ENCODE data around the gene ABHD17A. TPM values are rescaled to one million over a fixed set of nuclear protein-coding genes. Genes with fewer than 3 reads are reported as not detected.

The ABHD17A gene
- total RNA-seq, 1 experiment from 2014 or later, result 47.5 TPM

GRCh38 chr19:1843646-1844394, 41.5 kb downstream of the ABHD17A start:
- H4K91ac ChIP-seq (ENCODE audit: insufficient read length, low read depth, low read length), result no peak overlapping the region
- H3K79me2 ChIP-seq (ENCODE audit: insufficient read depth, low read length), result peaks cover 30% of the 10 kb centered on the region; the same call in 1 of the 2 replicates
- no peaks in the 10 kb centered on the region for H3K9me3 ChIP-seq (ENCODE audit: control insufficient read depth, low read depth, low read length)
- peak; percentile 54 for TF ChIP-seq CTCF (conservative IDR thresholded peaks at IDR 0.05)
- no peaks in the 10 kb centered on the region for H3K4me1 ChIP-seq (ENCODE audit: insufficient read depth, low read length)
- no peak overlapping the region for H3K4me2 ChIP-seq (ENCODE audit: insufficient read depth, insufficient read length, low read length)
- no peak overlapping the region for H3K14ac ChIP-seq (ENCODE audit: insufficient read depth, low read length)
- no peak overlapping the region for H2BK20ac ChIP-seq (ENCODE audit: low read depth, low read length, poor library complexity, severe bottlenecking)
- no peak overlapping the region for H3K23ac ChIP-seq (ENCODE audit: insufficient read length, low read depth, low read length)
- DNase-seq, result no peak
- no peak overlapping the region for H3K27ac ChIP-seq (ENCODE audit: insufficient read length, low read depth, low read length)
- no peak overlapping the region for H3K4ac ChIP-seq (ENCODE audit: low read depth, low read length)
- H4K8ac ChIP-seq (replicated peaks; ENCODE audit: insufficient read length, low read depth, low read length), result no peak overlapping the region
- H3K4me1 Mint-ChIP-seq, result peaks cover 11 to 22% of the 10 kb centered on the region in 2 experiments
- H3K27ac Mint-ChIP-seq, result peak overlapping the region in 1 of 3 experiments; percentile 51; a peak in 1 of 7 replicates
- H3K23me2 ChIP-seq (ENCODE audit: insufficient read length, low read depth, low read length, poor library complexity, severe bottlenecking), result peaks cover 7% of the 10 kb centered on the region
- no peaks in the 10 kb centered on the region for H3K27me3 Mint-ChIP-seq (ENCODE audit: low read depth)
- H2BK5ac ChIP-seq (ENCODE audit: insufficient read length, low read length), result no peak overlapping the region
- no peak overlapping the region for H2AK5ac ChIP-seq (ENCODE audit: insufficient read length, low read length)
- H2BK12ac ChIP-seq (ENCODE audit: insufficient read length, low read depth, low read length), result no peak overlapping the region
- no peak overlapping the region for H3K56ac ChIP-seq (ENCODE audit: insufficient read length, low read depth, low read length)
- H4K20me1 ChIP-seq (ENCODE audit: control insufficient read depth, insufficient read depth, insufficient read length), result peaks cover 5% of the 10 kb centered on the region
- peaks cover 0 to 11% (median 0%) of the 10 kb centered on the region in 3 experiments; a peak in 3 of 7 replicates for H3K36me3 Mint-ChIP-seq (ENCODE audit: insufficient read depth in 1 of 3, low read depth in 3 of 3)
- H2BK15ac ChIP-seq (ENCODE audit: low read depth, low read length), result no peak overlapping the region; the same call in 1 of the 2 replicates
- H4K5ac ChIP-seq (ENCODE audit: insufficient read length, low read depth, low read length), result no peak overlapping the region
- H3K18ac ChIP-seq (ENCODE audit: insufficient read length, low read depth, low read length), result no peak overlapping the region
- no CpG with 5 or more reads among the region's 25 CpGs for WGBS (ENCODE audit: extremely low coverage, insufficient read length, low lambda C conversion rate)
- H2AFZ ChIP-seq (ENCODE audit: low read length), result no peak overlapping the region
- no peak overlapping the region for H2BK120ac ChIP-seq (ENCODE audit: low read depth, low read length, poor library complexity, severe bottlenecking)
- no peaks in the 10 kb centered on the region for H3K9me3 Mint-ChIP-seq
- H3T11ph ChIP-seq (ENCODE audit: low read length), result no peak overlapping the region
- no peak overlapping the region for H3K9ac ChIP-seq (ENCODE audit: extremely low read depth, insufficient read length, low read length)
- H3K79me1 ChIP-seq (ENCODE audit: insufficient read depth, low read depth, low read length, poor library complexity, severe bottlenecking), result peaks cover 12% of the 10 kb centered on the region
- H3K4me3 Mint-ChIP-seq, result peak overlapping the region in 1 of 2 experiments; percentile 14; a peak in 1 of 5 replicates
- H3K27me3 ChIP-seq (ENCODE audit: insufficient read depth, low read length), result no peaks in the 10 kb centered on the region
